Heart right ventricle (tissue), 16 donors: Measurements from ENCODE around the gene CGNL1. TPM values are rescaled to one million over a fixed set of nuclear protein-coding genes. Genes with fewer than 3 reads are reported as not detected.

Experiments
- ATAC-seq, 8 donors: fragments of 200-7000 bp; cut with Tn5 transposase; one replicate each; pipeline ENCODE4 v1.9.1; 2020; ENCODE audit warnings: mild to moderate bottlenecking in 8 of 8, moderate library complexity in 8 of 8, moderate number of reproducible peaks in 1 of 8
- DNase-seq, 2 donors: peaks; one replicate each; pipeline ENCODE4 v3.0.0-alpha.2; 2020
- H3K27ac ChIP-seq, 10 donors: fragments of 200-600 bp; sonication (generic) in 2 of 10; one replicate each; pipeline versions ENCODE4 v1.5.0 to v1.8.0; 2020 to 2022; ENCODE audit warnings: mild to moderate bottlenecking in 3 of 10
- H3K27me3 ChIP-seq, 7 donors: fragments of 200-600 bp; one replicate each; pipeline ENCODE4 v1.8.0; 2021 to 2022; ENCODE audit warnings: mild to moderate bottlenecking in 2 of 7
- H3K36me3 ChIP-seq, 9 donors: fragments of 200-600 bp; sonication (generic) in 1 of 9; one replicate each; pipeline versions ENCODE4 v1.5.0 to v1.8.0; 2020 to 2022; ENCODE audit warnings: mild to moderate bottlenecking in 2 of 9
- H3K4me1 ChIP-seq, 9 donors: fragments of 200-600 bp; sonication (generic) in 1 of 9; one replicate each; pipeline versions ENCODE4 v1.5.0 to v1.8.0; 2020 to 2022; ENCODE audit warnings: mild to moderate bottlenecking in 4 of 9
- H3K4me3 ChIP-seq, 10 donors: fragments of 200-600 bp; sonication (generic) in 2 of 10; one replicate each; pipeline versions ENCODE4 v1.5.0 to v1.8.0; 2020 to 2022; ENCODE audit warnings: mild to moderate bottlenecking in 7 of 10, moderate library complexity in 2 of 10
- H3K9me3 ChIP-seq, 11 donors: fragments of 200-600 bp in 10 of 11; sonication (generic) in 2 of 11; one replicate each; pipeline versions ENCODE4 v1.5.0 to v1.8.0; 2013 to 2022; ENCODE audit warnings: mild to moderate bottlenecking in 2 of 11, control low read depth in 1 of 11, moderate library complexity in 1 of 11
- CTCF ChIP-seq, 9 donors: fragments of 200-600 bp; sonication (generic) in 2 of 9; IDR thresholded peaks; one replicate each; pipeline versions ENCODE4 v1.5.0 to v1.8.0; 2021 to 2022; ENCODE audit warnings: antibody characterized with exemption in 9 of 9, mild to moderate bottlenecking in 5 of 9, moderate library complexity in 1 of 9
- WGBS, 2 donors: extraction: QIAGEN DNeasy Blood & Tissue Kit; methylation state at CpG; one replicate each; pipeline ENCODE4 v1.1.7; 2013; ENCODE audit warnings: inconsistent platforms in 1 of 2; 5-methylcytosine and 5-hydroxymethylcytosine counted together
- intact Hi-C, 10 donors: fragments of 100-400 bp; cut with DNase I; formaldehyde crosslinking; loops; one replicate each; pipeline versions ENCODE4 v1.11.1 to v1.14.2; 2022
- polyA plus RNA-seq, 2 donors: library from polyadenylated mRNA; stranded (reverse); fragments of 200-250 nt; gene quantifications; one replicate each; pipeline ENCODE4 v1.2.3, GENCODE V29; 2013
- total RNA-seq, 10 donors: library from RNA; stranded (reverse); fragmentation: NEBNext Ultra II Directional in 3 of 10; extraction: Animal tissue kit (Norgen Biotek cat#: 25700) in 3 of 10; gene quantifications; one replicate each; pipeline versions ENCODE4 v1.2.1 to v1.2.4, GENCODE V29; 2021 to 2023
- donor health status: Arrhythmogenic right ventricular cardiomyopathy.
- donor health status: ischemic (EF 13 %, LVEDD 7.1; RV severe dilation, severe dysfunction).
- donor health status: healthy with polysubstance abuse.
- donor health status: DM: no; HTN: yes; CAD: no.
- donor health status: DM: no; HTN: no; CAD: no.
- donor health status: ischemic (EF 25% LVEDD 6.9; RV normal size, moderate dysfunction).
- donor health status: ischemic (EF 25% LVEDD 5.7; RV mildly dilated, moderate dysfunction).
- donor health status: healthy.
- donor health status: DM: yes; HTN: yes; CAD: no.
- donor health status: Ischemic cardiomyopathy.
- donor health status: ischemic (EF 35%, LVEDD 5.7; RV mildly dilated, moderate dysfunction).
- donor health status: nonischemic (EF 11% LVEDD 7.7; RV severe dilation, severe dysfunction).
- donor health status: DM: yes; HTN: yes; CAD: no.
- donor health status: PGD.
- donor health status: ischemic (EF 29% LVEDD 5.4; RV normal size, mild dysfunction).
- donor health status: nonischemic (EF 23%, LVEDD 6.1; RV moderate dilation, normal function).

CGNL1 gene
- total and polyA plus RNA-seq, 12 donors: 2.7 to 42.9 (median 33.7) TPM

- peak; percentile 71 to 82 for DNase-seq
- H3K9me3 ChIP-seq: no peaks in the 10 kb centered on the region
- H3K4me1 ChIP-seq: peaks cover 0 to 45% (median 25%) of the 10 kb centered on the region in 9 donors
- peak overlapping the region in 9 of 10 donors; percentile 52 to 84 (median 74) for H3K27ac ChIP-seq
- H3K27me3 ChIP-seq: peaks cover 0 to 4% (median 0%) of the 10 kb centered on the region in 7 donors
- no peak overlapping the region for H3K4me3 ChIP-seq
- peak; percentile 17 to 91 (median 58) for ATAC-seq
- TF ChIP-seq CTCF (IDR thresholded peaks at IDR 0.05): no peak
- intact Hi-C loops: loop anchor here (2.0 to 10.0 kb wide), 18 partner anchors 31 to 513 kb away; partner anchors contain the start of genes POLR2M (in 4 of the 10) and ALDH1A2 (in 2 of the 10)
- no peaks in the 10 kb centered on the region for H3K36me3 ChIP-seq
- 26 to 42% methylated on average over 11 of the region's 11 CpGs for WGBS, 2 donors
Measured at GRCh38 chr15:57562196-57562769, 186.0 kb downstream of the CGNL1 start.

- no peaks in the 10 kb centered on the region for H3K36me3 ChIP-seq
- peaks cover 0 to 54% (median 28%) of the 10 kb centered on the region in 9 donors for H3K4me1 ChIP-seq
- peak overlapping the region in 1 of 10 donors; percentile 75 for H3K27ac ChIP-seq
- TF ChIP-seq CTCF (IDR thresholded peaks at IDR 0.05): no peak
- H3K27me3 ChIP-seq: peaks cover 0 to 4% (median 0%) of the 10 kb centered on the region in 7 donors
- no peaks in the 10 kb centered on the region for H3K9me3 ChIP-seq
- DNase-seq (no peak), ATAC-seq (no peak)
- intact Hi-C loops: loop anchor here (2.0 to 10.0 kb wide), 18 partner anchors 29 to 511 kb away; partner anchors contain the start of genes POLR2M (in 4 of the 10) and ALDH1A2 (in 2 of the 10)
- no peak overlapping the region for H3K4me3 ChIP-seq
- WGBS, 2 donors: 79 to 88% methylated on average over 6 of the region's 6 CpGs
Measured at GRCh38 chr15:57563416-57563815, 187.1 kb downstream of the CGNL1 start.

GRCh38 chr15:57565311-57565710, 189.0 kb downstream of the CGNL1 start:
- Histone ChIP-seq H3K27ac (peak overlapping the region in 9 of 10 donors; percentile 17 to 76 (median 57)), H3K9me3 (no peaks in the 10 kb centered on the region), H3K4me1 (peaks cover 0 to 51% (median 25%) of the 10 kb centered on the region in 9 donors), H3K36me3 (no peaks in the 10 kb centered on the region), H3K27me3 (peaks cover 0 to 4% (median 0%) of the 10 kb centered on the region in 7 donors), H3K4me3 (no peak overlapping the region)
- no peak for ATAC-seq
- 27 to 28% methylated on average over 10 of the region's 10 CpGs for WGBS, 2 donors
- TF ChIP-seq CTCF (IDR thresholded peaks at IDR 0.05): no peak
- intact Hi-C loops: loop anchor here in 5 of 10 donors (10.0 kb wide), 6 partner anchors 49 to 509 kb away; partner anchors contain the start of genes POLR2M (in 2 of the 5) and ALDH1A2 (in 1 of the 5)
- DNase-seq: no peak

- peak in 7 of 8 donors; percentile 32 to 79 (median 67) for ATAC-seq
- no peaks in the 10 kb centered on the region for H3K36me3 ChIP-seq
- whole genome bisulfite sequencing, 2 donors: 27 to 31% methylated on average over 4 of the region's 4 CpGs
- TF ChIP-seq CTCF (IDR thresholded peaks at IDR 0.05): no peak
- peaks cover 0 to 35% (median 16%) of the 10 kb centered on the region in 9 donors for H3K4me1 ChIP-seq
- intact Hi-C loops: loop anchor here in 5 of 10 donors (1.0 to 10.0 kb wide), 7 partner anchors 24 to 508 kb away; partner anchors contain the start of genes POLR2M (in 2 of the 5), ALDH1A2 (in 1 of the 5) and MYZAP (in 1 of the 5)
- H3K9me3 ChIP-seq: no peaks in the 10 kb centered on the region
- H3K4me3 ChIP-seq: no peak overlapping the region
- DNase-seq: peak in 1 of 2 donors; percentile 70
- H3K27ac ChIP-seq: peak overlapping the region in 8 of 10 donors; percentile 4 to 76 (median 61)
- H3K27me3 ChIP-seq: peaks cover 0 to 4% (median 0%) of the 10 kb centered on the region in 7 donors
Measured at GRCh38 chr15:57566834-57567233, 190.5 kb downstream of the CGNL1 start.
